CD4-positive, alpha-beta T cell (primary cell): ENCODE data around the gene SCFD2. TPM values are rescaled to one million over a fixed set of nuclear protein-coding genes. Genes with fewer than 3 reads are reported as not detected.
A peak's percentile ranks its signal among the peaks of the same experiment; 100 is the strongest.

Experiments
- ATAC-seq: fragments of 200-7000 bp; cut with Tn5 transposase; one replicate; pipeline ENCODE4 v1.10.0; 2022; ENCODE audit warnings: mild to moderate bottlenecking; ENCODE audit not compliant: poor library complexity
- CTCF ChIA-PET: fragments of 350-600 bp; sonication (Branson Sonifier 250); formaldehyde crosslinking; loops from one replicate; lab custom pipeline; 2021; ENCODE audit warnings: antibody characterized with exemption, inconsistent platforms; lab: Charles Lee
- POLR2A ChIA-PET: fragments of 350-600 bp; sonication (Branson Sonifier 250); formaldehyde crosslinking; loops from one replicate; lab custom pipeline; 2021; ENCODE audit warnings: antibody characterized with exemption, inconsistent platforms; lab: Charles Lee
- DNase-seq, 14 experiments: peaks; one replicate each; pipeline ENCODE4 v3.0.0-alpha.2; 2013 to 2020; ENCODE audit warnings: mixed read lengths in 2 of 14
- H3K27ac ChIP-seq, 2 donors: one replicate each; pipeline versions ENCODE4 v1.5.1 to v1.7.0; 2013; ENCODE audit warnings: low read length in 2 of 2, low read depth in 1 of 2, mild to moderate bottlenecking in 1 of 2
- H3K27me3 ChIP-seq, 2 experiments: 1 replicate in 1 of 2; 2 replicates in 1 of 2; pipeline versions ENCODE4 v1.6.1 to v1.7.0; 2013; ENCODE audit warnings: low read length in 2 of 2, control low read depth in 1 of 2, mild to moderate bottlenecking in 1 of 2, moderate library complexity in 1 of 2; ENCODE audit not compliant: insufficient read depth in 2 of 2, control insufficient read depth in 1 of 2
- H3K36me3 ChIP-seq: one replicate; pipeline ENCODE4 v1.6.1; 2013; ENCODE audit warnings: low read length, control low read depth; ENCODE audit not compliant: insufficient read depth
- H3K4me1 ChIP-seq: one replicate; pipeline ENCODE4 v1.6.1; 2013; ENCODE audit warnings: low read length, control low read depth; ENCODE audit not compliant: insufficient read depth
- H3K4me3 ChIP-seq: one replicate; pipeline ENCODE4 v1.5.1; 2013; ENCODE audit warnings: mild to moderate bottlenecking, low read length, moderate library complexity
- H3K9me3 ChIP-seq, 2 experiments: 1 replicate in 1 of 2; 2 replicates in 1 of 2; pipeline versions ENCODE4 v1.6.1 to v1.7.0; 2013; ENCODE audit warnings: low read length in 2 of 2, mild to moderate bottlenecking in 2 of 2, control low read depth in 1 of 2, moderate library complexity in 1 of 2; ENCODE audit not compliant: control insufficient read depth in 1 of 2, insufficient read depth in 1 of 2
- H3K27ac Mint-ChIP-seq: one replicate; pipeline ENCODE4 v1.8.0; 2020; ENCODE audit warnings: mixed read lengths
- H3K27me3 Mint-ChIP-seq: one replicate; pipeline ENCODE4 v1.8.0; 2021; ENCODE audit warnings: mixed read lengths
- H3K36me3 Mint-ChIP-seq: one replicate; pipeline ENCODE4 v1.8.0; 2021; ENCODE audit warnings: low read depth, mixed read lengths
- H3K4me1 Mint-ChIP-seq: one replicate; pipeline ENCODE4 v1.8.0; 2021; ENCODE audit warnings: low read depth, mixed read lengths
- H3K4me3 Mint-ChIP-seq: one replicate; pipeline ENCODE4 v1.8.0; 2020; ENCODE audit warnings: mild to moderate bottlenecking, mixed read lengths
- H3K9me3 Mint-ChIP-seq: one replicate; pipeline ENCODE4 v1.8.0; 2020; ENCODE audit warnings: mixed read lengths
- intact Hi-C, 2 experiments: fragments of 100-400 bp; cut with DNase I in 1 of 2; cut with micrococcal nuclease in 1 of 2; formaldehyde crosslinking; loops; one replicate each; pipeline versions ENCODE4 v1.15.1 to v1.9.0; 2023 to 2025; cut with DNase I, micrococcal nuclease
- total RNA-seq, 174 experiments: library from RNA in 2 of 174; stranded (reverse) in 2 of 174; gene quantifications; one replicate each; pipeline ENCODE4 v1.2.3 and lab custom pipeline; 2021 to 2026
- TF ChIP-seq, protein P1 (sequence below): fragments of 200-600 bp; IDR thresholded peaks from one replicate; pipeline ENCODE4 v1.8.0; 2022; ENCODE audit warnings: antibody characterized with exemption, mild to moderate bottlenecking

SCFD2 gene
- total RNA-seq, 2 experiments from 2014 or later, result 15.4 to 17.6 TPM

GRCh38 chr4:53376900-53377299 is 11.0 kb upstream of the SCFD2 start:
- Mint-ChIP-seq H3K4me1 (peaks cover 46% of the 10 kb centered on the region), H3K9me3 (no peaks in the 10 kb centered on the region), H3K36me3 (peaks cover 27% of the 10 kb centered on the region), H3K4me3 (peak overlapping the region; percentile 99), H3K27me3 (peaks cover 10% of the 10 kb centered on the region), H3K27ac (peak overlapping the region; percentile 97)
- Histone ChIP-seq H3K9me3 (no peaks in the 10 kb centered on the region), H3K4me3 (peak overlapping the region; percentile 92), H3K27me3 (no peaks in the 10 kb centered on the region), H3K27ac (peak overlapping the region; percentile 57 to 89), H3K4me1 (peaks cover 6% of the 10 kb centered on the region), H3K36me3 (peaks cover 7% of the 10 kb centered on the region)
- POLR2A ChIA-PET, result interaction anchor here (1.6 to 2.6 kb wide), 2 partner anchors 10 to 655 kb away, joined by 8 to 35 read pairs; partner anchors contain the start of gene SCFD2
- ATAC-seq (no peak), DNase-seq (peak in 1 of 14 experiments; percentile 15)
- CTCF ChIA-PET, result no interaction called here
- TF ChIP-seq, protein P1, sequence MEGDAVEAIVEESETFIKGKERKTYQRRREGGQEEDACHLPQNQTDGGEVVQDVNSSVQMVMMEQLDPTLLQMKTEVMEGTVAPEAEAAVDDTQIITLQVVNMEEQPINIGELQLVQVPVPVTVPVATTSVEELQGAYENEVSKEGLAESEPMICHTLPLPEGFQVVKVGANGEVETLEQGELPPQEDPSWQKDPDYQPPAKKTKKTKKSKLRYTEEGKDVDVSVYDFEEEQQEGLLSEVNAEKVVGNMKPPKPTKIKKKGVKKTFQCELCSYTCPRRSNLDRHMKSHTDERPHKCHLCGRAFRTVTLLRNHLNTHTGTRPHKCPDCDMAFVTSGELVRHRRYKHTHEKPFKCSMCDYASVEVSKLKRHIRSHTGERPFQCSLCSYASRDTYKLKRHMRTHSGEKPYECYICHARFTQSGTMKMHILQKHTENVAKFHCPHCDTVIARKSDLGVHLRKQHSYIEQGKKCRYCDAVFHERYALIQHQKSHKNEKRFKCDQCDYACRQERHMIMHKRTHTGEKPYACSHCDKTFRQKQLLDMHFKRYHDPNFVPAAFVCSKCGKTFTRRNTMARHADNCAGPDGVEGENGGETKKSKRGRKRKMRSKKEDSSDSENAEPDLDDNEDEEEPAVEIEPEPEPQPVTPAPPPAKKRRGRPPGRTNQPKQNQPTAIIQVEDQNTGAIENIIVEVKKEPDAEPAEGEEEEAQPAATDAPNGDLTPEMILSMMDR, result no peak
- intact Hi-C loops, result loop anchor here (1.0 to 10.0 kb wide), 4 partner anchors 9 to 655 kb away; partner anchors contain the start of gene SCFD2 (in 1 of the 2)

- CTCF ChIA-PET, result no interaction called here
Measured at GRCh38 chr4:53374777-53375258, 9.0 kb upstream of the SCFD2 start.

DNA sequence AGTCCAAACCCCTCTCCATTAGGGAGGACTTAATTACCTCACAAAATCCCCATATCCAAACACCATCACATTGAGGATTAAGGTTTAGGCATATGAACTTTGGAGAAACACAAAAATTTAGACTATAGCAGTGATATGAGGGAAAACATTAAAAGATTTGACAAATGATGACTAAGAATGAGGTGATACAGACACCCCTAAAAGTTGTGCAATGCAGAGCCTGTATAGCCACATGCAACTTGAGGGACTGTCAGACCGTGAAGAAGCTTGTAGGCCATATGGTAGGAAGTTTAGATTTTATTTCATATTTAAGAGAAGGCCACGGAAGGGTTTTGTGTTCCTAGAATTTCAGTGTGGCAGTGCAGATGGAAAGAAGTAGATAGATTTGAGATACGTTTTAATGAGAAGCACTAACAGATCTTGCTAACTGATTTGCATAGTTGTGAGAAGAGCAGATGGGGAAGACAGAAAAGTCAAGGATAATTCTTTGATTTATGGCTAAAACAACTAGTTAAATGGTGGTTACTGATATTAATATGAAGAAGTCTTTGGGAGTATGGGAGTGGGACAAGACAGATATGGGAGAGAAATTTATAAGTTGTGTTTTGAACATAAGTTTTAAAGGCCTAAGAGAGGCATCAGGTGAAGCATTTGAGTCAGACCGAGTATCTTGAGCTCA is 6.1 kb upstream of the SCFD2 start:
- DNase-seq (no peak), ATAC-seq (no peak)
- Histone ChIP-seq H3K36me3 (no peaks in the 10 kb centered on the region), H3K9me3 (no peaks in the 10 kb centered on the region), H3K4me3 (no peak overlapping the region), H3K27ac (no peak overlapping the region), H3K4me1 (peaks cover 5% of the 10 kb centered on the region), H3K27me3 (peaks cover 2 to 6% of the 10 kb centered on the region in 2 experiments)
- H3K4me1 Mint-ChIP-seq, result peaks cover 6% of the 10 kb centered on the region
- CTCF ChIA-PET, result no interaction called here
- peaks cover 29% of the 10 kb centered on the region for H3K27me3 Mint-ChIP-seq
- H3K27ac Mint-ChIP-seq, result no peak overlapping the region
- peak overlapping the region; percentile 8 for H3K4me3 Mint-ChIP-seq
- POLR2A ChIA-PET, result no interaction called here
- intact Hi-C loops, result loop anchor here in 1 of 2 experiments (10.0 kb wide), 1 partner anchor 53 kb away; no protein-coding TSS in a partner anchor
- TF ChIP-seq, protein P1, result no peak
- peaks cover under 1% of the 10 kb centered on the region for H3K36me3 Mint-ChIP-seq
- H3K9me3 Mint-ChIP-seq, result no peaks in the 10 kb centered on the region

More at GRCh38 chr4:53374777-53375258, 9.0 kb upstream of the SCFD2 start:
- no peak for ATAC-seq
- peaks cover 14% of the 10 kb centered on the region for H3K36me3 Mint-ChIP-seq
- Histone ChIP-seq H3K36me3 (peaks cover under 1% of the 10 kb centered on the region), H3K27ac (no peak overlapping the region), H3K27me3 (peaks cover 2 to 5% of the 10 kb centered on the region in 2 experiments), H3K9me3 (no peaks in the 10 kb centered on the region), H3K4me1 (peaks cover 4% of the 10 kb centered on the region), H3K4me3 (no peak overlapping the region)
- H3K9me3 Mint-ChIP-seq, result no peaks in the 10 kb centered on the region
- H3K27ac Mint-ChIP-seq, result no peak overlapping the region
- intact Hi-C loops, result loop anchor here (5.0 to 10.0 kb wide), 2 partner anchors 50 to 653 kb away; no protein-coding TSS in a partner anchor
- no peak overlapping the region for H3K4me3 Mint-ChIP-seq
- H3K4me1 Mint-ChIP-seq, result peaks cover 30% of the 10 kb centered on the region
- DNase-seq, result no peak
- POLR2A ChIA-PET, result interaction anchor here (1.6 kb wide), 1 partner anchor 9 kb away, joined by 6 read pairs; the partner anchor contains the start of gene SCFD2
- H3K27me3 Mint-ChIP-seq, result peaks cover 23% of the 10 kb centered on the region
- TF ChIP-seq, protein P1, result no peak
